Fibroblast of lung (primary cell): Measurements from ENCODE around the gene ANKH. TPM values are rescaled to one million over a fixed set of nuclear protein-coding genes. Genes with fewer than 3 reads are reported as not detected.

Experiments
- DNase-seq, 2 donors: peaks; one replicate each; pipeline versions ENCODE4 v3.0.0 to v3.0.0-alpha.2; 2010; ENCODE audit warnings: low read depth in 2 of 2
- H2AFZ ChIP-seq: 2 replicates; pipeline ENCODE4 v1.5.1; 2012; ENCODE audit warnings: low read length, control low read depth, inconsistent platforms
- H3K27ac ChIP-seq: 2 replicates; pipeline ENCODE4 v1.5.1; 2011; ENCODE audit warnings: low read length, control low read depth; ENCODE audit not compliant: insufficient read depth
- H3K27me3 ChIP-seq: 2 replicates; pipeline ENCODE4 v1.5.1; 2011; ENCODE audit warnings: mild to moderate bottlenecking, low read length; ENCODE audit not compliant: control insufficient read depth, insufficient read depth
- H3K36me3 ChIP-seq: 2 replicates; pipeline ENCODE4 v1.5.1; 2011; ENCODE audit warnings: low read length; ENCODE audit not compliant: control insufficient read depth, insufficient read depth
- H3K4me1 ChIP-seq: 2 replicates; pipeline ENCODE4 v1.5.1; 2011; ENCODE audit warnings: low read length; ENCODE audit not compliant: control insufficient read depth, insufficient read depth; ENCODE audit errors: extremely low read depth
- H3K4me2 ChIP-seq: 2 replicates; pipeline ENCODE4 v1.5.1; 2011; ENCODE audit warnings: low read length, control low read depth; ENCODE audit not compliant: insufficient read depth; ENCODE audit errors: extremely low read depth
- H3K4me3 ChIP-seq, 4 experiments: fragments of 200-600 bp in 1 of 4; sonication (generic) in 1 of 4; replicated peaks in 1 of 4; 2 replicates each; pipeline ENCODE4 v1.5.1; 2011 to 2016; ENCODE audit warnings: low read length in 4 of 4, low read depth in 3 of 4, mild to moderate bottlenecking in 3 of 4, control low read depth in 2 of 4, inconsistent platforms in 1 of 4, mixed read lengths in 1 of 4; ENCODE audit not compliant: insufficient read depth in 1 of 4; ENCODE audit errors: control extremely low read depth in 1 of 4
- H3K79me2 ChIP-seq: 2 replicates; pipeline ENCODE4 v1.5.1; 2012; ENCODE audit warnings: mild to moderate bottlenecking, low read length, inconsistent platforms; ENCODE audit not compliant: control insufficient read depth, insufficient read depth
- H3K9ac ChIP-seq: 2 replicates; pipeline ENCODE4 v1.5.1; 2011; ENCODE audit warnings: mild to moderate bottlenecking, low read length, control low read depth; ENCODE audit not compliant: insufficient read depth
- H3K9me3 ChIP-seq: 2 replicates; pipeline ENCODE4 v1.5.1; 2012; ENCODE audit warnings: low read depth, low read length; ENCODE audit not compliant: control insufficient read depth, insufficient read depth
- H4K20me1 ChIP-seq: 2 replicates; pipeline ENCODE4 v1.5.1; 2011; ENCODE audit warnings: low read length; ENCODE audit not compliant: control insufficient read depth, insufficient read depth; ENCODE audit errors: extremely low read depth
- CTCF ChIP-seq, 2 donors: IDR thresholded peaks in 1 of 2; conservative IDR thresholded peaks in 1 of 2; 1 replicate in 1 of 2; 2 replicates in 1 of 2; pipeline ENCODE4 v1.5.1; 2011 to 2012; ENCODE audit warnings: low read length in 2 of 2, control low read depth in 1 of 2, inconsistent platforms in 1 of 2, low read depth in 1 of 2, mild to moderate bottlenecking in 1 of 2
- EZH2 ChIP-seq: IDR thresholded peaks from 2 replicates; pipeline ENCODE4 v1.5.1; 2012; ENCODE audit warnings: low read length, control low read depth, mild to moderate bottlenecking; ENCODE audit errors: missing control alignments
- polyA plus RNA-seq, 2 donors: library from polyadenylated mRNA; depleted of rRNA in 1 of 2; stranded (reverse) in 1 of 2; unstranded in 1 of 2; fragments of >200 nt; gene quantifications; 2 replicates each; pipeline ENCODE4 v1.2.1, GENCODE V29; 2011 to 2012; ENCODE audit warnings: missing spikeins in 1 of 2
- total RNA-seq: library from RNA; depleted of rRNA; stranded (reverse); fragments of >200 nt; gene quantifications from 2 replicates; pipeline ENCODE4 v1.2.1, GENCODE V29; 2014

Gene ANKH
- total and polyA plus RNA-seq, 2 donors (not counting 1 experiment from before 2014, with no cell fraction given), result 5.8 to 10.9 TPM

- TF ChIP-seq CTCF (conservative IDR thresholded peaks at IDR 0.05 in 1 of 2, IDR thresholded peaks at IDR 0.05 in 1 of 2; ENCODE audit: low read depth in 1 of 2, low read length in 2 of 2) (no peak), EZH2 (no peak)
- Histone ChIP-seq H3K27ac (no peak overlapping the region), H3K27me3 (no peaks in the 10 kb centered on the region), H3K36me3 (no peaks in the 10 kb centered on the region), H2AFZ (no peak overlapping the region), H3K9me3 (no peaks in the 10 kb centered on the region), H4K20me1 (no peaks in the 10 kb centered on the region), H3K4me1 (no peaks in the 10 kb centered on the region), H3K79me2 (peaks cover 70% of the 10 kb centered on the region), H3K4me3 (no peak overlapping the region), H3K9ac (no peak overlapping the region), H3K4me2 (no peak overlapping the region)
- no peak for DNase-seq
Measured at GRCh38 chr5:14673443-14673842, 198.1 kb downstream of the ANKH start.

GRCh38 chr5:14672484-14673394 is 198.8 kb downstream of the ANKH start:
- Histone ChIP-seq H3K79me2 (peaks cover 71% of the 10 kb centered on the region), H3K27ac (no peak overlapping the region), H3K4me3 (no peak overlapping the region), H3K4me2 (no peak overlapping the region), H4K20me1 (no peaks in the 10 kb centered on the region), H3K9ac (no peak overlapping the region), H3K36me3 (no peaks in the 10 kb centered on the region), H2AFZ (no peak overlapping the region), H3K4me1 (no peaks in the 10 kb centered on the region), H3K27me3 (no peaks in the 10 kb centered on the region), H3K9me3 (no peaks in the 10 kb centered on the region)
- TF ChIP-seq EZH2 (no peak), CTCF (conservative IDR thresholded peaks at IDR 0.05 in 1 of 2, IDR thresholded peaks at IDR 0.05 in 1 of 2; ENCODE audit: low read depth in 1 of 2, low read length in 2 of 2) (no peak)
- DNase-seq, result peak in 1 of 2 donors; percentile 24

GRCh38 chr5:14672082-14672481 is 199.5 kb downstream of the ANKH start:
- Histone ChIP-seq H3K4me3 (no peak overlapping the region), H3K9ac (no peak overlapping the region), H3K4me1 (no peaks in the 10 kb centered on the region), H3K36me3 (no peaks in the 10 kb centered on the region), H4K20me1 (no peaks in the 10 kb centered on the region), H3K9me3 (no peaks in the 10 kb centered on the region), H3K4me2 (no peak overlapping the region), H3K79me2 (peaks cover 74% of the 10 kb centered on the region), H3K27me3 (no peaks in the 10 kb centered on the region), H3K27ac (no peak overlapping the region), H2AFZ (no peak overlapping the region)
- DNase-seq, result no peak
- TF ChIP-seq EZH2 (no peak), CTCF (conservative IDR thresholded peaks at IDR 0.05 in 1 of 2, IDR thresholded peaks at IDR 0.05 in 1 of 2; ENCODE audit: low read depth in 1 of 2, low read length in 2 of 2) (no peak)
